ENCODE measurements around the gene MMP2. TPM values are rescaled to one million over a fixed set of nuclear protein-coding genes. Genes with fewer than 3 reads are reported as not detected.
A peak's percentile ranks its signal among the peaks of the same experiment; 100 is the strongest.

Gene MMP2
- total RNA-seq, 2 donors from 2014 or later = 249 to 351 TPM

- Histone ChIP-seq H3K27ac (no peak overlapping the region), H3K4me3 (no peak overlapping the region), H3K9me3 (no peaks in the 10 kb centered on the region), H3K4me1 (ENCODE audit: control insufficient read depth in 1 of 2, low read depth in 2 of 2) (peaks cover 16 to 24% of the 10 kb centered on the region in 2 donors), H3K36me3 (no peaks in the 10 kb centered on the region), H3K27me3 (replicated peaks; ENCODE audit: insufficient read depth) (no peaks in the 10 kb centered on the region)
- TF ChIP-seq CTCF (IDR thresholded peaks at IDR 0.05) = no peak
- DNase-seq (ENCODE audit: low spot score) (no peak), ATAC-seq (ENCODE audit: insufficient number of reproducible peaks, low FRiP score, low read depth) (no peak)
Measured at GRCh38 chr16:55468352-55468990, 10.5 kb upstream of the MMP2 start.

- Histone ChIP-seq H3K9me3 (no peaks in the 10 kb centered on the region), H3K27ac (peak overlapping the region in 1 of 2 donors; percentile 69), H3K36me3 (no peaks in the 10 kb centered on the region), H3K27me3 (replicated peaks; ENCODE audit: insufficient read depth) (no peaks in the 10 kb centered on the region), H3K4me1 (ENCODE audit: control insufficient read depth in 1 of 2, low read depth in 2 of 2) (peaks cover 16 to 24% of the 10 kb centered on the region in 2 donors), H3K4me3 (no peak overlapping the region)
- no peak for TF ChIP-seq CTCF (IDR thresholded peaks at IDR 0.05)
- ATAC-seq (ENCODE audit: insufficient number of reproducible peaks, low FRiP score, low read depth) (no peak), DNase-seq (ENCODE audit: low spot score) (no peak)
Measured at GRCh38 chr16:55469821-55470532, 9.0 kb upstream of the MMP2 start.

- DNase-seq (ENCODE audit: low spot score) (no peak), ATAC-seq (ENCODE audit: insufficient number of reproducible peaks, low FRiP score, low read depth) (no peak)
- peaks cover 16 to 31% of the 10 kb centered on the region in 2 donors for H3K4me1 ChIP-seq (ENCODE audit: control insufficient read depth in 1 of 2, low read depth in 2 of 2)
- no peaks in the 10 kb centered on the region for H3K36me3 ChIP-seq
- no peak for TF ChIP-seq CTCF (IDR thresholded peaks at IDR 0.05)
- no peak overlapping the region for H3K4me3 ChIP-seq
- H3K9me3 ChIP-seq = no peaks in the 10 kb centered on the region
- H3K27me3 ChIP-seq (replicated peaks; ENCODE audit: insufficient read depth) = no peaks in the 10 kb centered on the region
- H3K27ac ChIP-seq = peak overlapping the region; percentile 36 to 69
Measured at GRCh38 chr16:55470533-55471371, 8.2 kb upstream of the MMP2 start.

GRCh38 chr16:55471448-55472097 lies 7.4 kb upstream of the MMP2 start:
- DNase-seq (ENCODE audit: low spot score) (no peak), ATAC-seq (ENCODE audit: insufficient number of reproducible peaks, low FRiP score, low read depth) (no peak)
- Histone ChIP-seq H3K4me1 (ENCODE audit: control insufficient read depth in 1 of 2, low read depth in 2 of 2) (peaks cover 20 to 39% of the 10 kb centered on the region in 2 donors), H3K36me3 (no peaks in the 10 kb centered on the region), H3K27me3 (replicated peaks; ENCODE audit: insufficient read depth) (no peaks in the 10 kb centered on the region), H3K27ac (peak overlapping the region; percentile 36 to 69), H3K4me3 (no peak overlapping the region), H3K9me3 (no peaks in the 10 kb centered on the region)
- no peak for TF ChIP-seq CTCF (IDR thresholded peaks at IDR 0.05)

All from thoracic aorta (tissue), 2 donors.